Neural cell (in vitro differentiated cells): ENCODE measurements around the gene SRGAP3. TPM values are rescaled to one million over a fixed set of nuclear protein-coding genes. Genes with fewer than 3 reads are reported as not detected.

ENCODE experiments used
- H2AFZ ChIP-seq: fragments of 200-600, 300-800 bp; sonication (generic), shearing (Covaris generic); 2 replicates; pipeline ENCODE4 v1.6.0; 2014; ENCODE audit warnings: low read depth, mild to moderate bottlenecking, antibody characterized with exemption, low read length, moderate library complexity
- H3F3A ChIP-seq: fragments of 200-600 bp; shearing (Covaris generic); 2 replicates; pipeline ENCODE4 v1.6.1; 2016; ENCODE audit warnings: mild to moderate bottlenecking, moderate library complexity, mixed read lengths, antibody characterized with exemption, low read length; ENCODE audit not compliant: insufficient read depth, poor library complexity, severe bottlenecking
- H3K27ac ChIP-seq: fragments of 200-600, 300-800 bp; sonication (generic), shearing (Covaris generic); 2 replicates; pipeline ENCODE4 v1.5.1; 2014; ENCODE audit warnings: mild to moderate bottlenecking, low read length, moderate library complexity
- H3K27me3 ChIP-seq: fragments of 300-800, 200-600 bp; sonication (generic), shearing (Covaris generic); 2 replicates; pipeline ENCODE4 v1.6.0; 2014; ENCODE audit warnings: mild to moderate bottlenecking, low read depth, low read length, moderate library complexity; ENCODE audit not compliant: insufficient read depth
- H3K36me3 ChIP-seq: fragments of 300-800, 200-600 bp; sonication (generic), shearing (Covaris generic); 2 replicates; pipeline ENCODE4 v1.5.1; 2014; ENCODE audit warnings: mild to moderate bottlenecking, antibody characterized with exemption, low read length, moderate library complexity; ENCODE audit not compliant: insufficient read depth
- H3K4me2 ChIP-seq: fragments of 300-800, 200-600 bp; sonication (generic), shearing (Covaris generic); 2 replicates; pipeline ENCODE4 v1.6.0; 2014; ENCODE audit warnings: mild to moderate bottlenecking, low read length
- H3K4me3 ChIP-seq: fragments of 300-800, 200-600 bp; sonication (generic), shearing (Covaris generic); 2 replicates; pipeline ENCODE4 v1.5.1; 2014; ENCODE audit warnings: mild to moderate bottlenecking, low read length, moderate library complexity
- H3K79me2 ChIP-seq: fragments of 200-600 bp; shearing (Covaris generic); replicated peaks from 2 replicates; pipeline ENCODE4 v1.6.0; 2014; ENCODE audit warnings: mild to moderate bottlenecking, low read length, moderate library complexity; ENCODE audit not compliant: insufficient read depth
- H3K9ac ChIP-seq: fragments of 300-800, 200-600 bp; sonication (generic), shearing (Covaris generic); 2 replicates; pipeline ENCODE4 v1.6.1; 2016; ENCODE audit warnings: mild to moderate bottlenecking, low read length, mixed read lengths
- H3K9me2 ChIP-seq: fragments of 200-600 bp; shearing (Covaris generic); 2 replicates; pipeline ENCODE4 v1.6.1; 2016; ENCODE audit warnings: mild to moderate bottlenecking, low read length, mixed read lengths; ENCODE audit not compliant: insufficient read depth
- H3K9me3 ChIP-seq: fragments of 200-600, 300-800 bp; sonication (generic), shearing (Covaris generic); 2 replicates; pipeline ENCODE4 v1.6.1; 2016; ENCODE audit warnings: mild to moderate bottlenecking, mixed run types, low read length, moderate library complexity, mixed read lengths
- H4K20me1 ChIP-seq: fragments of 200-600 bp; shearing (Covaris generic); 2 replicates; pipeline ENCODE4 v1.6.1; 2016; ENCODE audit warnings: mild to moderate bottlenecking, mixed run types; ENCODE audit not compliant: insufficient read depth
- EP300 ChIP-seq: fragments of 450-650 bp; conservative IDR thresholded peaks from 2 replicates; pipeline ENCODE4 v1.6.1; 2014; ENCODE audit warnings: antibody characterized with exemption, mild to moderate bottlenecking, moderate library complexity; ENCODE audit not compliant: poor library complexity, severe bottlenecking
- EZH2 ChIP-seq: fragments of 200-600, 300-800 bp; shearing (Covaris generic), sonication (generic); IDR thresholded peaks from 2 replicates; pipeline ENCODE4 v1.6.1; 2014; ENCODE audit warnings: antibody characterized with exemption, low read length, borderline replicate concordance, mild to moderate bottlenecking; ENCODE audit not compliant: insufficient read depth, poor library complexity, severe bottlenecking
- MXI1 ChIP-seq: fragments of 450-650 bp; conservative IDR thresholded peaks from 2 replicates; pipeline ENCODE4 v1.6.1; 2014; ENCODE audit warnings: antibody characterized with exemption, mild to moderate bottlenecking; ENCODE audit not compliant: poor library complexity, severe bottlenecking
- POLR2AphosphoS5 ChIP-seq: IDR thresholded peaks from 2 replicates; pipeline ENCODE4 v1.6.1; 2012
- RAD21 ChIP-seq: fragments of 450-650 bp; conservative IDR thresholded peaks from 2 replicates; pipeline ENCODE4 v1.6.1; 2014; ENCODE audit warnings: antibody characterized with exemption, mild to moderate bottlenecking, moderate library complexity
- REST ChIP-seq: IDR thresholded peaks from 2 replicates; pipeline ENCODE4 v1.6.1; 2012; ENCODE audit warnings: borderline replicate concordance
- SMC3 ChIP-seq: fragments of 450-650 bp; conservative IDR thresholded peaks from 2 replicates; pipeline ENCODE4 v1.6.1; 2014; ENCODE audit warnings: antibody characterized with exemption, mild to moderate bottlenecking, moderate library complexity; ENCODE audit not compliant: poor library complexity
- TAF1 ChIP-seq: IDR thresholded peaks from 2 replicates; pipeline ENCODE4 v1.6.1; 2012; ENCODE audit warnings: low read depth
- polyA plus RNA-seq: library from polyadenylated mRNA; depleted of rRNA; stranded (reverse); fragments of >200 nt; gene quantifications from 2 replicates; pipeline ENCODE4 v1.2.3, GENCODE V29; 2014
- TF ChIP-seq, protein P1 (sequence below): fragments of 450-650 bp; IDR thresholded peaks from 2 replicates; pipeline ENCODE4 v1.5.1; 2014; ENCODE audit warnings: antibody characterized with exemption, mild to moderate bottlenecking, moderate library complexity; ENCODE audit not compliant: poor library complexity, severe bottlenecking

Gene SRGAP3
- polyA plus RNA-seq, 1 donor from 2014 or later = 31.5 TPM

DNA sequence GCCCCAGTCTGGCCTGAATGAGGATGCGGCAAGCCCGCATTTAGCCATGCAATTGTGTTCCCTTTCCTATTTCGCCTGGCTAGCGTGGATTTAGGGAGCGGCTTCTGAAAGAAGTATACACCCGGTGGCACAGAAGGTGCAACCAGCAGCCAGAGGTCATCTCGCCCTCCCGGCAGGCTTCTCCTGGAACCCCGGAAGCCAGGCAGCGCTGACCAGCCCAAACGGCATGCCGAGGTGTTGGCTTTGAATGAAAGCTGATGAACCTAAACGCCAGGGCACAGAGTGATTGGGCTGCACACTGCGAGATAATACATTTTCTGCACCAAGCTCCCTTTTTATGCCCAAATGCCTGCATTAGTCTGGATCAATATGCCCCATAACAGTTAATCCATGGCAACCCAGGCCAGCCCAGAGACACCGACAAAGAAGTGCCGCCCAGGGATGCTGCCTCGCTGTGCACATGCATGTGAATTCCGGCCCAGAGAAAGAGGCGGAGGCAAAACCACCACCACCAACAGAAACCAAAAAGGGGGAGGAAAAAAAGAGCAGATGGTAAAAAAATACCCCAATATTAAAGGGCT is 1.4 kb downstream of the SRGAP3 start:
- Histone ChIP-seq H3K79me2 (peaks cover 61% of the 10 kb centered on the region), H3K9me3 (no peaks in the 10 kb centered on the region), H4K20me1 (peaks cover 9% of the 10 kb centered on the region), H3K4me3 (peak overlapping the region; percentile 69), H3K27ac (peak overlapping the region; percentile 82), H3K27me3 (no peaks in the 10 kb centered on the region), H3K4me2 (peak overlapping the region; percentile 91), H3K9ac (peak overlapping the region; percentile 80), H3F3A (peaks cover 3% of the 10 kb centered on the region), H3K36me3 (no peaks in the 10 kb centered on the region), H2AFZ (peak overlapping the region; percentile 12), H3K9me2 (no peaks in the 10 kb centered on the region)
- TF ChIP-seq, protein P1, sequence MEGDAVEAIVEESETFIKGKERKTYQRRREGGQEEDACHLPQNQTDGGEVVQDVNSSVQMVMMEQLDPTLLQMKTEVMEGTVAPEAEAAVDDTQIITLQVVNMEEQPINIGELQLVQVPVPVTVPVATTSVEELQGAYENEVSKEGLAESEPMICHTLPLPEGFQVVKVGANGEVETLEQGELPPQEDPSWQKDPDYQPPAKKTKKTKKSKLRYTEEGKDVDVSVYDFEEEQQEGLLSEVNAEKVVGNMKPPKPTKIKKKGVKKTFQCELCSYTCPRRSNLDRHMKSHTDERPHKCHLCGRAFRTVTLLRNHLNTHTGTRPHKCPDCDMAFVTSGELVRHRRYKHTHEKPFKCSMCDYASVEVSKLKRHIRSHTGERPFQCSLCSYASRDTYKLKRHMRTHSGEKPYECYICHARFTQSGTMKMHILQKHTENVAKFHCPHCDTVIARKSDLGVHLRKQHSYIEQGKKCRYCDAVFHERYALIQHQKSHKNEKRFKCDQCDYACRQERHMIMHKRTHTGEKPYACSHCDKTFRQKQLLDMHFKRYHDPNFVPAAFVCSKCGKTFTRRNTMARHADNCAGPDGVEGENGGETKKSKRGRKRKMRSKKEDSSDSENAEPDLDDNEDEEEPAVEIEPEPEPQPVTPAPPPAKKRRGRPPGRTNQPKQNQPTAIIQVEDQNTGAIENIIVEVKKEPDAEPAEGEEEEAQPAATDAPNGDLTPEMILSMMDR = no peak
- TF ChIP-seq MXI1 = peak; percentile 47

DNA sequence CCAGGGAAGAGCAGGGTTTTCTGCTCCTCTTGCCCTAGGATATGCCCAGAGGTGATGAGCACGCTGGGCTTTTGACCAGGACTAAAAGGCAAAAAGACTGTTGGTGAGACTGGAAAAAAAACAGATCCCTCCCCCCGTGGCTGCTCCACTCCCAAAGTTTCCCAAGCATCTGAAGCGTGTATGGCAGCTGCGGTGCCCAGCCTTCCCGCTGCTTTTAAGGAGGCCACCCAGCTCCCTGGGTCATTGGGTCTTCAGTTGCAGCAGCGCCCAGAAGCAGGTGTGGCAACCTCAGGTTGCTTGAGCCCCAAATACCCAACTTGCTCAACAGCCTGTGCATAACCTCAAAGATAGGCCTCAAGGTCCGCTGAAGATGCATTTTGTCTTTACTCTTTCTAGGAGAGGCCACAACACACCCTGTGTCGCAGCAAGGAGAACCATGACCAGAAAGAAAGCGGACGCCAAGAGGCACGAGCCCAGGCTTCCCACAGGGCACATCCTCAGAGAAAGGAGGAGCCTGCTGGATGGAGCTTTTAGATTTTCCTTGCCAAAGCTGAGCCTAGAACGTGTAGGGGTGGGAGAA is 2.0 kb downstream of the SRGAP3 start:
- Histone ChIP-seq H4K20me1 (peaks cover 9% of the 10 kb centered on the region), H3K9ac (peak overlapping the region; percentile 80), H3K4me2 (peak overlapping the region; percentile 91), H3K4me3 (peak overlapping the region; percentile 69), H3K9me2 (no peaks in the 10 kb centered on the region), H3K27ac (peak overlapping the region; percentile 82), H3F3A (peaks cover 3% of the 10 kb centered on the region), H3K79me2 (peaks cover 64% of the 10 kb centered on the region), H3K9me3 (no peaks in the 10 kb centered on the region), H3K27me3 (no peaks in the 10 kb centered on the region), H2AFZ (peak overlapping the region; percentile 12), H3K36me3 (no peaks in the 10 kb centered on the region)
- TF ChIP-seq POLR2AphosphoS5 (no peak), SMC3 (peak; percentile 13), EP300 (no peak)

DNA sequence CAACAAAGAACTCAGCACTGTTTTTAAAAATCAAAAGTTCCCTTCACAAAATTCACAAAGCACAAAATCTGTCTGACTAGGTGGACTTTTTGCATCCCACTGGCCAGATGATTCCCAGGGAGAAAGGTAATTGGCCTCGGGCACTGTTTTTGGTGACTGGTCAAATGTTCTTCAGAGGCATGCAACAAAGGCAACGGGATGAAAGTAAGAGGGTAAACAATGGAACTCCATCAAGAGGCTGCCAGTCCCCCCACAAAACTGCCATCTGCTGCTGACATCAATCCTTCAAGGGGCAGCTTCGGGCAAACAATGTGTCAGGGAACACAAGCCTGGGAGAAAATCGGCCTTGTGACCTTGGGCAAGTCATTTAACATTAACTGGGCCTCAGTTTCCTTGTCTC is 3.3 kb downstream of the SRGAP3 start:
- Histone ChIP-seq H3K27ac (no peak overlapping the region), H3K4me3 (peak overlapping the region; percentile 69)
- TF ChIP-seq REST (no peak), SMC3 (no peak), MXI1 (no peak), EP300 (no peak), RAD21 (no peak), TAF1 (no peak), EZH2 (no peak), POLR2AphosphoS5 (no peak)
- TF ChIP-seq, protein P1 = no peak

More for the DNA sequence above, 3.3 kb downstream of the SRGAP3 start:
- H3K9me3 ChIP-seq = no peaks in the 10 kb centered on the region
- H3K79me2 ChIP-seq = peaks cover 75% of the 10 kb centered on the region
- peaks cover 3% of the 10 kb centered on the region for H3F3A ChIP-seq
- H3K9me2 ChIP-seq = no peaks in the 10 kb centered on the region
- no peak overlapping the region for H2AFZ ChIP-seq
- peak overlapping the region; percentile 91 for H3K4me2 ChIP-seq
- H3K27me3 ChIP-seq = no peaks in the 10 kb centered on the region
- H4K20me1 ChIP-seq = peaks cover 9% of the 10 kb centered on the region
- peak overlapping the region; percentile 80 for H3K9ac ChIP-seq
- H3K36me3 ChIP-seq = no peaks in the 10 kb centered on the region
